HEK293T (cell line): ENCODE data around the gene ERC2.

Experiments
- CTCF ChIA-PET: fragments of 350-600 bp; formaldehyde crosslinking; extraction: SDS; loops from one replicate; lab custom pipeline; 2021; ENCODE audit warnings: antibody characterized with exemption, inconsistent platforms; lab: Yijun Ruan, JAX
- POLR2A ChIA-PET: fragments of 350-600 bp; formaldehyde crosslinking; extraction: SDS; loops from one replicate; lab custom pipeline; 2020; ENCODE audit warnings: antibody characterized with exemption, inconsistent platforms; lab: Yijun Ruan, JAX
- DNase-seq: peaks from one replicate; pipeline ENCODE4 v3.0.0; 2012; ENCODE audit warnings: mixed read lengths; ENCODE audit errors: extremely low spot score
- ARNT ChIP-seq: fragments of 450-650 bp; IDR thresholded peaks from 2 replicates; pipeline ENCODE4 v1.6.1; 2017; ENCODE audit warnings: mild to moderate bottlenecking
- BHLHE40 ChIP-seq: fragments of 450-650 bp; IDR thresholded peaks from 2 replicates; pipeline ENCODE4 v1.6.1; 2016; ENCODE audit warnings: mild to moderate bottlenecking, moderate library complexity, borderline replicate concordance
- CTBP1 ChIP-seq: fragments of 450-650 bp; IDR thresholded peaks from 2 replicates; pipeline ENCODE4 v1.6.1; 2016; ENCODE audit warnings: borderline replicate concordance
- ELF4 ChIP-seq: fragments of 450-650 bp; IDR thresholded peaks from 2 replicates; pipeline ENCODE4 v1.6.1; 2017; ENCODE audit warnings: antibody characterized with exemption
- FOXA1 ChIP-seq: fragments of 450-650 bp; IDR thresholded peaks from 2 replicates; pipeline ENCODE4 v1.6.1; 2016; ENCODE audit warnings: mild to moderate bottlenecking
- FOXK2 ChIP-seq: fragments of 450-650 bp; IDR thresholded peaks from 2 replicates; pipeline ENCODE4 v1.6.1; 2016; ENCODE audit warnings: mild to moderate bottlenecking
- FOXM1 ChIP-seq: fragments of 450-650 bp; IDR thresholded peaks from 2 replicates; pipeline ENCODE4 v1.6.1; 2017; ENCODE audit warnings: mild to moderate bottlenecking, borderline replicate concordance
- HDGF ChIP-seq: fragments of 450-650 bp; IDR thresholded peaks from 2 replicates; pipeline ENCODE4 v1.6.1; 2017; ENCODE audit warnings: antibody characterized with exemption, borderline replicate concordance
- L3MBTL2 ChIP-seq: fragments of 450-650 bp; conservative IDR thresholded peaks from 2 replicates; pipeline ENCODE4 v1.6.1; 2016; ENCODE audit warnings: mild to moderate bottlenecking
- LEF1 ChIP-seq: fragments of 450-650 bp; IDR thresholded peaks from 2 replicates; pipeline ENCODE4 v1.6.1; 2017; ENCODE audit warnings: mild to moderate bottlenecking, borderline replicate concordance
- NFRKB ChIP-seq: fragments of 450-650 bp; IDR thresholded peaks from 2 replicates; pipeline ENCODE4 v1.6.1; 2016; ENCODE audit warnings: mild to moderate bottlenecking, moderate library complexity
- SP1 ChIP-seq: fragments of 450-650 bp; IDR thresholded peaks from 2 replicates; pipeline ENCODE4 v1.6.1; 2017
- SUZ12 ChIP-seq: fragments of 450-650 bp; IDR thresholded peaks from 2 replicates; pipeline ENCODE4 v1.6.1; 2016; ENCODE audit warnings: mild to moderate bottlenecking
- TARDBP ChIP-seq: fragments of 450-650 bp; IDR thresholded peaks from 2 replicates; pipeline ENCODE4 v1.6.1; 2016
- ZNF384 ChIP-seq: fragments of 450-650 bp; IDR thresholded peaks from 2 replicates; pipeline ENCODE4 v1.6.1; 2016
- TF ChIP-seq, protein P1 (sequence below): fragments of 450-650 bp; IDR thresholded peaks from 2 replicates; pipeline ENCODE4 v1.6.1; 2016

The ERC2 gene

DNA sequence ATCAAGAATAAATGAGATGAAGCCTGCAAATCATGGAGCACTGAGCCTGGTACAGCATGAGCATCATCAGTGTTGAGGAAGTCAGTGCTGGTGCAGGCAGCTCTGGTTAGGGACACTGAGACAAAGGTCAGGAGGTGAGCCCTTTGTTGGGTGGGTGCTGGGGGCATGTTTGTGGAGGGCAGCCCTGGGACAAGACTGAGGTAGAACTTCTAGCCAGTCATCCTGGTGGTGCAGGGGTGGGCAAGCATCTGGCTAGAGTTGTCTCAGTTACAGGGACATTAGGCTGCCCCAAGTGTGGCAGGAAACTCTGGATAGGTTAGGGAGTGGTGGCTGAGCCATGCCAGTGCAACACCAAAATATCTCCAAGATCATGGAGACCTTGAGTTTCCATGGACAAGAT, 1008.4 kb downstream of the ERC2 start:
- TF ChIP-seq BHLHE40 (no peak), NFRKB (no peak), ELF4 (no peak), HDGF (no peak), ZNF384 (no peak), ARNT (no peak), SP1 (no peak), FOXM1 (no peak), CTBP1 (no peak), TARDBP (no peak), LEF1 (no peak), L3MBTL2 (no peak), SUZ12 (no peak), FOXK2 (no peak), FOXA1 (no peak)
- TF ChIP-seq, protein P1, sequence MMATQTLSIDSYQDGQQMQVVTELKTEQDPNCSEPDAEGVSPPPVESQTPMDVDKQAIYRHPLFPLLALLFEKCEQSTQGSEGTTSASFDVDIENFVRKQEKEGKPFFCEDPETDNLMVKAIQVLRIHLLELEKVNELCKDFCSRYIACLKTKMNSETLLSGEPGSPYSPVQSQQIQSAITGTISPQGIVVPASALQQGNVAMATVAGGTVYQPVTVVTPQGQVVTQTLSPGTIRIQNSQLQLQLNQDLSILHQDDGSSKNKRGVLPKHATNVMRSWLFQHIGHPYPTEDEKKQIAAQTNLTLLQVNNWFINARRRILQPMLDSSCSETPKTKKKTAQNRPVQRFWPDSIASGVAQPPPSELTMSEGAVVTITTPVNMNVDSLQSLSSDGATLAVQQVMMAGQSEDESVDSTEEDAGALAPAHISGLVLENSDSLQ = no peak

More for the DNA sequence above, 1008.4 kb downstream of the ERC2 start:
- ChIA-PET POLR2A (no interaction called here), CTCF (interaction anchor here (0.6 kb wide), 1 partner anchor 9 kb away, joined by 4 read pairs; no protein-coding TSS in a partner anchor)
- DNase-seq = no peak
